ENCODE data around the gene PPWD1.

- TF ChIP-seq POLR2A (IDR thresholded peaks at IDR 0.05; ENCODE audit: low read length) (no peak), GATA1 (IDR thresholded peaks at IDR 0.05; ENCODE audit: low read depth, low read length) (no peak)
These were observed 49.3 kb downstream of the PPWD1 start for GRCh38 chr5:65612298-65612907.
